ENCODE results near the gene GFY.

DNA sequence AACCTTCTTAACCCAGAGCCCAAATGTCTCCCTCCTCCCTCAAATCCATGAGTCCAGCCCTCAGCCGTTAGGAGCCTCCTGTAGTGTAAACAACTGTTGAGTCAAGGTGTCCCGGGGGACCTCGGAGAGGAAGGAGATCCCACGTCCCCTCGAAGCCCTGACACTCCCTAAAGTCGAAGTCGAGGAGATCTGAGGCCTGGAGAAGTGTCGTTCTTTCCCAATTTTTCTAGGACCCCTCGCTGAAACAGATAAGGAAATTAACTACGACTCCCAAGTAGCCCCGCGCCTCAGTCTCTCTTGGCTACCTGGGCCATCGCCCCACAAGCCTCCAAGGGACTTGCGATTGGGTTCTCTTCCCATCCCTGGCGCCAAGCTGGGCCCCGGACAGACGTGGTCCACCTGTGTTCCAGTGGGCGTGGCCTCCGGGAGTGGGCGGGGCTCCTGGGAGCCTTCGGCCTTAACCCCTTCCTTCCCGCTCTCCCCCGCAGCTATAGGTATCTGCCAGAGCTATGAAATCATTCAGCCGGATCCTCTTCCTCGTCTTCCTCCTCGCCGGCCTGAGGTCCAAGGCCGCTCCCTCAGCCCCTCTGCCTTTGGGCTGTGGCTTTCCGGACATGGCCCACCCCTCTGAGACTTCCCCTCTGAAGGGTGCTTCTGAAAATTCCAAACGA lies 869 bp downstream of the GFY start:
- TF ChIP-seq CTCF (IDR thresholded peaks at IDR 0.05) (no peak), POLR2A (IDR thresholded peaks at IDR 0.05) (no peak), EP300 (IDR thresholded peaks at IDR 0.05) (no peak), POLR2AphosphoS5 (IDR thresholded peaks at IDR 0.05) (no peak)
